Heart left ventricle (tissue), 16 donors: ENCODE results near the gene DLG4. TPM values are rescaled to one million over a fixed set of nuclear protein-coding genes. Genes with fewer than 3 reads are reported as not detected.
A peak's percentile ranks its signal among the peaks of the same experiment; 100 is the strongest.

Experiments used
- ATAC-seq, 4 donors: fragments of 200-7000 bp; cut with Tn5 transposase; one replicate each; pipeline ENCODE4 v1.9.1; 2020 to 2022; ENCODE audit warnings: moderate library complexity in 4 of 4, mild to moderate bottlenecking in 3 of 4, moderate number of reproducible peaks in 1 of 4
- DNase-seq, 5 donors: peaks; one replicate each; pipeline ENCODE4 v3.0.0-alpha.2; 2020
- H3K27ac ChIP-seq, 12 donors: fragments of 200-600 bp; sonication (generic) in 4 of 12; one replicate each; pipeline versions ENCODE4 v1.5.0 to v1.8.0; 2016 to 2022; ENCODE audit warnings: mild to moderate bottlenecking in 2 of 12
- H3K27me3 ChIP-seq, 9 donors: fragments of 200-600 bp; sonication (generic) in 2 of 9; one replicate each; pipeline versions ENCODE4 v1.5.1 to v1.8.0; 2016 to 2022; ENCODE audit warnings: mild to moderate bottlenecking in 3 of 9
- H3K36me3 ChIP-seq, 9 donors: fragments of 200-600 bp; sonication (generic) in 2 of 9; one replicate each; pipeline versions ENCODE4 v1.5.0 to v1.8.0; 2018 to 2022; ENCODE audit warnings: mild to moderate bottlenecking in 2 of 9
- H3K4me1 ChIP-seq, 12 donors: fragments of 200-600 bp; sonication (generic) in 4 of 12; one replicate each; pipeline versions ENCODE4 v1.5.0 to v1.8.0; 2016 to 2022; ENCODE audit warnings: mild to moderate bottlenecking in 3 of 12
- H3K4me3 ChIP-seq, 12 donors: fragments of 200-600 bp; sonication (generic) in 4 of 12; one replicate each; pipeline versions ENCODE4 v1.5.0 to v1.8.0; 2017 to 2022; ENCODE audit warnings: mild to moderate bottlenecking in 9 of 12, moderate library complexity in 4 of 12
- H3K9me3 ChIP-seq, 12 donors: fragments of 200-600 bp; sonication (generic) in 4 of 12; one replicate each; pipeline versions ENCODE4 v1.5.0 to v1.8.0; 2016 to 2022; ENCODE audit warnings: mild to moderate bottlenecking in 1 of 12
- POLR2A ChIP-seq, 2 donors: fragments of 450-650 bp; IDR thresholded peaks; one replicate each; pipeline ENCODE4 v1.6.1; 2017; ENCODE audit warnings: antibody characterized with exemption in 2 of 2, mild to moderate bottlenecking in 2 of 2, moderate library complexity in 2 of 2
- WGBS, 4 donors: extraction: QIAGEN DNeasy Blood & Tissue Kit in 2 of 4; methylation state at CpG; one replicate each; pipeline versions ENCODE4 v1.1.5 to v1.1.7; 2013 to 2018; 5-methylcytosine and 5-hydroxymethylcytosine counted together
- intact Hi-C, 10 donors: fragments of 100-400 bp; cut with DNase I; formaldehyde crosslinking; loops; one replicate each; pipeline versions ENCODE4 v1.11.1 to v1.14.2; 2022
- polyA plus RNA-seq, 2 donors: library from polyadenylated mRNA; stranded (reverse); fragments of 200-250 nt; gene quantifications; one replicate each; pipeline ENCODE4 v1.2.3, GENCODE V29; 2013
- total RNA-seq, 9 donors: library from RNA; depleted of rRNA in 2 of 9; stranded (reverse); fragments of >200 nt in 2 of 9; fragmentation: NEBNext Ultra II Directional in 3 of 9; extraction: Animal tissue kit (Norgen Biotek cat#: 25700) in 3 of 9; gene quantifications; one replicate each; pipeline versions ENCODE4 v1.1.0 to v1.2.4, GENCODE V29; 2016 to 2023
- TF ChIP-seq, protein P1 (sequence below), 12 donors: fragments of 200-600 bp; sonication (generic) in 4 of 12; IDR thresholded peaks; one replicate each; pipeline versions ENCODE4 v1.5.0 to v1.8.0; 2018 to 2022; ENCODE audit warnings: antibody characterized with exemption in 12 of 12, mild to moderate bottlenecking in 5 of 12
- donor health status: ischemic (EF 13 %, LVEDD 7.1; RV severe dilation, severe dysfunction).
- donor health status: healthy with polysubstance abuse.
- donor health status: DM: no; HTN: yes; CAD: no.
- donor health status: DM: no; HTN: no; CAD: no.
- donor health status: ischemic (EF 25% LVEDD 6.9; RV normal size, moderate dysfunction).
- donor health status: ischemic (EF 25% LVEDD 5.7; RV mildly dilated, moderate dysfunction).
- donor health status: healthy.
- donor health status: DM: yes; HTN: yes; CAD: no.
- donor health status: ischemic (EF 35%, LVEDD 5.7; RV mildly dilated, moderate dysfunction).
- donor health status: nonischemic (EF 11% LVEDD 7.7; RV severe dilation, severe dysfunction).
- donor health status: DM: yes; HTN: yes; CAD: no.
- donor health status: PGD.
- donor health status: ischemic (EF 29% LVEDD 5.4; RV normal size, mild dysfunction).
- donor health status: nonischemic (EF 23%, LVEDD 6.1; RV moderate dilation, normal function).

The DLG4 gene
- total and polyA plus RNA-seq, 11 donors, result 5.3 to 24.3 (median 15.5) TPM

DNA sequence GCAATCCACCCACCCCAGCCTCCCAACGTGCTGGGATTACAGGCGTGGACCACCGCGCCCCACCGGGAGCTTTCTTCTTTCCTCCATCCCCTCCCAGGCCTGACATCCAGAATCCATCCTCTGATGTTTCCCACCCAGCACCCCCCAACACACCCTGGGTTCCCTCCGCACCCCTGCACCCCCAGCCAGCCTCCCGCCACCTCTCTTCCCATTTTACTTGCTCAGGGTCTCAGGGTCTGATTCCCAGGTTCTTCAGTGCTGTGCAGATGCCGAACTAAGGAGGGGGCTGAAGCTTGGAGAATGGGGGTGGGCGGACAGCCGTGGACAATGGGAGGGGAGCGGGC, 40.7 kb downstream of the DLG4 start:
- Histone ChIP-seq H3K9me3 (no peaks in the 10 kb centered on the region), H3K4me3 (no peak overlapping the region), H3K4me1 (peaks cover 0 to 22% (median 12%) of the 10 kb centered on the region in 12 donors), H3K27ac (no peak overlapping the region), H3K27me3 (peaks cover 0 to 23% (median 14%) of the 10 kb centered on the region in 9 donors), H3K36me3 (no peaks in the 10 kb centered on the region)
- DNase-seq (no peak), ATAC-seq (no peak)
- WGBS, 4 donors, result 79 to 82% (median 82%) methylated on average over 11 of the region's 11 CpGs
- intact Hi-C loops, result loop anchor here in 2 of 10 donors (5.0 kb wide), 1 partner anchor 127 kb away; no protein-coding TSS in a partner anchor
- TF ChIP-seq POLR2A (IDR thresholded peaks at IDR 0.05), result no peak
- TF ChIP-seq, protein P1, sequence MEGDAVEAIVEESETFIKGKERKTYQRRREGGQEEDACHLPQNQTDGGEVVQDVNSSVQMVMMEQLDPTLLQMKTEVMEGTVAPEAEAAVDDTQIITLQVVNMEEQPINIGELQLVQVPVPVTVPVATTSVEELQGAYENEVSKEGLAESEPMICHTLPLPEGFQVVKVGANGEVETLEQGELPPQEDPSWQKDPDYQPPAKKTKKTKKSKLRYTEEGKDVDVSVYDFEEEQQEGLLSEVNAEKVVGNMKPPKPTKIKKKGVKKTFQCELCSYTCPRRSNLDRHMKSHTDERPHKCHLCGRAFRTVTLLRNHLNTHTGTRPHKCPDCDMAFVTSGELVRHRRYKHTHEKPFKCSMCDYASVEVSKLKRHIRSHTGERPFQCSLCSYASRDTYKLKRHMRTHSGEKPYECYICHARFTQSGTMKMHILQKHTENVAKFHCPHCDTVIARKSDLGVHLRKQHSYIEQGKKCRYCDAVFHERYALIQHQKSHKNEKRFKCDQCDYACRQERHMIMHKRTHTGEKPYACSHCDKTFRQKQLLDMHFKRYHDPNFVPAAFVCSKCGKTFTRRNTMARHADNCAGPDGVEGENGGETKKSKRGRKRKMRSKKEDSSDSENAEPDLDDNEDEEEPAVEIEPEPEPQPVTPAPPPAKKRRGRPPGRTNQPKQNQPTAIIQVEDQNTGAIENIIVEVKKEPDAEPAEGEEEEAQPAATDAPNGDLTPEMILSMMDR (IDR thresholded peaks at IDR 0.05), result no peak

DNA sequence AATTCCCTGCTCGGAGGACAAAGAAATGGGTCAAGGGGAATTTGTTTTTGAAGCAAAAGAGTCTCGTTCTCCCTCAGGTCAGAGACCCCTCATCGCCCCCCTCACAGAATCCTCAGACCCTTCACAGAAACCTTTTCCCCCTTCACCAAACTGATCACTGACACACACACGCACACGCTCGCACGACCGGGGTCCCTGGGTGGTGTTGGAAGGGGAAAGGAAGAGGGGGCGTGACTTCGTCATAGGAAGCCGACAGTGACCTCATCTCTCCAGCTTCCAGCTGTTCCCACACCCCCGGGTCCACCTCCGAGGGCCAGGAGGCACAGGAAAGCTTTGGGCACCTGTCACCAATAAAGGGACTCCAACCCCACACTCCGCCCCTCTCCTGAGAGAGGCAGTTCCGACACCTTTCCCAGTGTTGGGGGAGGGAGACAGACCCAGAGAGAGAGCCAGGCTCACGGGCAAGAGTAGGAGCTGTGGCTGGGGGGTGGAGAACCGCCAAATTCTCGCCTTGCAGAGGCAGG, 41.6 kb downstream of the DLG4 start:
- ATAC-seq, result peak in 3 of 4 donors; percentile 4 to 64 (median 15)
- Histone ChIP-seq H3K27ac (peak overlapping the region in 1 of 12 donors; percentile 24), H3K9me3 (no peaks in the 10 kb centered on the region), H3K27me3 (peaks cover 0 to 23% (median 17%) of the 10 kb centered on the region in 9 donors), H3K4me1 (peaks cover 0 to 28% (median 12%) of the 10 kb centered on the region in 12 donors), H3K36me3 (no peaks in the 10 kb centered on the region), H3K4me3 (peak overlapping the region in 11 of 12 donors; percentile 15 to 56 (median 46))
- intact Hi-C loops, result loop anchor here in 8 of 10 donors (1.0 to 5.0 kb wide), 6 partner anchors 41 to 131 kb away; no protein-coding TSS in a partner anchor
- no peak for DNase-seq
- TF ChIP-seq, protein P1 (IDR thresholded peaks at IDR 0.05), result no peak
- TF ChIP-seq POLR2A (IDR thresholded peaks at IDR 0.05), result no peak
- 4 to 9% (median 6%) methylated on average over 18 of the region's 18 CpGs for WGBS, 4 donors

DNA sequence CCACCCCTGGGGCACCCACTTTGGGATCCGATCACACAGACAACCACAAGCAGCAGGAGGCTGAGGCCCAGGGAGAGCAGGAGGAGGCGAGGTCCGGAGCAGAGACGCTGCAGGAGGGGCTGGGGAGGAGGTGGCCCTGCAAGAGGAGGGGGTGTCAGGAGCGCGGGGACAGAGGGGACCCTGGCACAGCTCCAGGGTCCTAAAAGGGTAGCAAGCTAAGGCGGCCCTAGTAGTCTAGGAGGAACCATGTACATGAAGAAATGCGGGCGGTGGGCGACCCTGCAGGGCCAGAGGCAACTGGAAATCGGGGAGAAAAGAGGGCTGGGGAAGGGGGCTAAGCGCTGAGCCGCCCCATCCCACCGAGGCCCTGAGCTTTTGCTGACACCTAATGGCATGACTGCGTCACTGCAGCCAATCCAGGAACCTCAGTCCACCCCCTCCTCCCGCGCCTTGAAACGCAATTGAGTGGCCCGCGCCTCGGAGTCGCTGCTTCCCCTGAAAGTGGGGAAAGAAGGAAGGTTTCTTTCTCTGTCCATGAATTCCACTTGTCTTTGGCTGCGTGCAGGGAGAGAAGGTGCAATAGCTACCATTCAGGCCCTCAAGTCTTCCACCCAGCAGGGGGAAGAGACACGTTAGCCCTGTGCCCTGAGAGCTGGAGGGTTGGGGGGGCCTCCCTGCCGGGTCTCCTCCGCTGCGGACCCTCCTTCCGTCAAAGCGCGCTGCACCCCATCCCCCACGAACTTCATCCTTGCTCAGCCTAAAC, 42.3 kb downstream of the DLG4 start:
- intact Hi-C loops, result loop anchor here in 8 of 10 donors (1.0 to 5.0 kb wide), 6 partner anchors 41 to 130 kb away; no protein-coding TSS in a partner anchor
- H3K9me3 ChIP-seq, result no peaks in the 10 kb centered on the region
- WGBS, 4 donors, result 2 to 3% (median 3%) methylated on average over 22 to 31 of the region's 31 CpGs
- no peaks in the 10 kb centered on the region for H3K36me3 ChIP-seq
- TF ChIP-seq, protein P1 (IDR thresholded peaks at IDR 0.05), result peak; percentile 76 to 92 (median 84)
- TF ChIP-seq POLR2A (IDR thresholded peaks at IDR 0.05), result no peak
- DNase-seq, result peak in 4 of 5 donors; percentile 57 to 70 (median 66)
- peak; percentile 69 to 84 (median 74) for ATAC-seq
- H3K4me3 ChIP-seq, result peak overlapping the region in 11 of 12 donors; percentile 15 to 56 (median 46)
- H3K27ac ChIP-seq, result peak overlapping the region in 1 of 12 donors; percentile 24
- peaks cover 0 to 23% (median 17%) of the 10 kb centered on the region in 9 donors for H3K27me3 ChIP-seq
- peaks cover 0 to 30% (median 12%) of the 10 kb centered on the region in 12 donors for H3K4me1 ChIP-seq

DNA sequence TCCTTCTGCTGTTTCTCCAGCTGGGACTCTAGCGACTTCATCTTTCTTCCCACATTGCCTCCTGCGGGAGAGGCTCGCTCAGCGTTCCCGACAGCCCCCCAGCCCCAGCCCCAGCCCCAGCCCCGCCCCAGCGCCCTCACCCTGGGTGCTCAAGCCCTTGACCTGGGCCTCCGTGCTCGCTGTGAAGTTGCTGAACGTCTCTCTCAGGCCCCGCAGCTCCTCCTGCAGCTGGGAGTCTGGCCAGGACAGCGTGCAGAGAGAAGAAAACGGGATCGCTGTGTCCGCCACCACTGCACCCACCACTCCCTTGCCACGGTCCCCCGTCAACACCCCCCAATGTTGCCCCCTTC, 42.8 kb downstream of the DLG4 start:
- no peak for DNase-seq
- intact Hi-C loops, result loop anchor here in 8 of 10 donors (1.0 to 5.0 kb wide), 6 partner anchors 40 to 130 kb away; no protein-coding TSS in a partner anchor
- peaks cover 0 to 34% (median 12%) of the 10 kb centered on the region in 12 donors for H3K4me1 ChIP-seq
- H3K27me3 ChIP-seq, result peaks cover 0 to 23% (median 17%) of the 10 kb centered on the region in 9 donors
- no peaks in the 10 kb centered on the region for H3K9me3 ChIP-seq
- H3K4me3 ChIP-seq, result peak overlapping the region in 8 of 12 donors; percentile 28 to 56 (median 50)
- TF ChIP-seq POLR2A (IDR thresholded peaks at IDR 0.05), result no peak
- TF ChIP-seq, protein P1 (IDR thresholded peaks at IDR 0.05), result no peak
- 9 to 15% (median 13%) methylated on average over 13 to 17 of the region's 17 CpGs for WGBS, 4 donors
- no peaks in the 10 kb centered on the region for H3K36me3 ChIP-seq
- peak in 1 of 4 donors; percentile 25 for ATAC-seq
- H3K27ac ChIP-seq, result no peak overlapping the region
